Measurements from ENCODE around the gene CDK2AP2. TPM values are rescaled to one million over a fixed set of nuclear protein-coding genes. Genes with fewer than 3 reads are reported as not detected.
"Not testable (repeated sequence)": the region's sequence is repeated elsewhere in the genome, so short reads cannot be mapped to it uniquely, and the experiment has no call there.

Gene CDK2AP2
- total and polyA plus RNA-seq, 9 of the 15 experiments (the other 6 are each of a cell fraction or from before 2014, with no cell fraction given): 4.4 to 47.4 (median 21.7) TPM

DNA sequence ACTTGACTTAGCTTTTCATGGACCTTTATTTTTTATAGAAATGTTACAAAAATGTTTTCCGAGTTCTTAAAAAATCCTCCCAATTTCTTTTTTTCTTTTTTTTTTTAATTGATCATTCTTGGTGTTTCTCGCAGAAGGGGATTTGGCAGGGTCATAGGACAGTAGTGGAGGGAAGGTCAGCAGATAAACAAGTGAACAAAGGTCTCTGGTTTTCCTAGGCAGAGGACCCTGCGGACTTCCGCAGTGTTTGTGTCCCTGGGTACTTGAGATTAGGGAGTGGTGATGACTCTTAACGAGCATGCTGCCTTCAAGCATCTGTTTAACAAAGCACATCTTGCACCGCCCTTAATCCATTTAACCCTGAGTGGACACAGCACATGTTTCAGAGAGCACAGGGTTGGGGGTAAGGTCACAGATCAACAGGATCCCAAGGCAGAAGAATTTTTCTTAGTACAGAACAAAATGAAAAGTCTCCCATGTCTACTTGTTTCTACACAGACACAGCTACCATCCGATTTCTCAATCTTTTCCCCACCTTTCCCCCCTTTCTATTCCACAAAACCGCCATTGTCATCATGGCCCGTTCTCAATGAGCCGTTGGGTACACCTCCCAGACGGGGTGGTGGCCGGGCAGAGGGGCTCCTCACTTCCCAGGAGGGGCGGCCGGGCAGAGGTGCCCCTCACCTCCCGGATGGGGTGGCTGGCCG, 30.5 kb downstream of the CDK2AP2 start:
- peaks cover 12 to 32% of the 10 kb centered on the region in 2 experiments; a peak in 4 of 5 replicates for H3K4me1 ChIP-seq (replicated peaks in 1 of 2; ENCODE audit: control insufficient read depth in 2 of 2, insufficient read depth in 2 of 2, low read length in 2 of 2)
- H3K4me2 ChIP-seq (ENCODE audit: insufficient read depth, low read length); H3K4me3 ChIP-seq; H3K9me1 ChIP-seq (ENCODE audit: control insufficient read depth, insufficient read depth, low read length); H3K9me3 ChIP-seq (replicated peaks; ENCODE audit: control insufficient read depth, insufficient read depth, low read depth, low read length); in situ Hi-C loops (cut with MboI); DNase-seq (ENCODE audit: extremely low read depth in 1 of 4, low spot score in 3 of 4); BruUV-seq (replicated peaks); H3K79me2 ChIP-seq (ENCODE audit: control insufficient read depth, insufficient read depth, low read length); H3K36me3 ChIP-seq (ENCODE audit: control insufficient read depth, insufficient read depth, low read length); H3K9ac ChIP-seq (ENCODE audit: insufficient read depth in 1 of 2, low read depth in 2 of 2, low read length in 2 of 2); H4K20me1 ChIP-seq (replicated peaks; ENCODE audit: control insufficient read depth, insufficient read depth, low read length); H3K27me3 ChIP-seq (ENCODE audit: control insufficient read depth in 2 of 2, insufficient read depth in 2 of 2, low read length in 2 of 2); FAIRE-seq; intact Hi-C loops (cut with micrococcal nuclease): not testable (repeated sequence)
- H2AFZ ChIP-seq (ENCODE audit: low read depth, low read length): peak overlapping the region; percentile 73
- POLR2A ChIA-PET: interaction anchor here (0.6 to 1.5 kb wide), 4 partner anchors 9 to 54 kb away, joined by 3 to 4 read pairs (median 4); no protein-coding TSS in a partner anchor
- H3K27ac ChIP-seq (ENCODE audit: extremely low read depth, low read depth, low read length): peak overlapping the region; percentile 76
- peak; percentile 65 for ATAC-seq
- CTCF ChIA-PET (ENCODE audit: low intra/inter-chr PET ratio): interaction anchor here (0.6 kb wide), 1 partner anchor 612 kb away, joined by 3 read pairs; no protein-coding TSS in a partner anchor
- WGBS (ENCODE audit: insufficient coverage, low coverage, missing lambda C conversion rate): 48% methylated on average over 8 of the region's 16 CpGs
- TF ChIP-seq MLLT1 (IDR thresholded peaks at IDR 0.05) (peak in 1 of 2 experiments; percentile 15; a peak in 1 of 4 replicates), ESRRA (IDR thresholded peaks at IDR 0.05; ENCODE audit: borderline replicate concordance, low read depth) (0 out of 2 replicates have a peak, but pooled peaks have one; percentile 48), TAL1 (IDR thresholded peaks at IDR 0.05) (peak; percentile 71), MNT (conservative IDR thresholded peaks at IDR 0.05) (peak; percentile 71 to 78), SOX6 (IDR thresholded peaks at IDR 0.05) (peak; percentile 70; the same call in 1 of the 2 replicates), TRIM24 (IDR thresholded peaks at IDR 0.05) (peak in 1 of 2 experiments; percentile 45; a peak in 1 of 4 replicates), KDM1A (IDR thresholded peaks at IDR 0.05) (peak; percentile 56 to 63; a peak in 3 of 4 replicates), DPF2 (IDR thresholded peaks at IDR 0.05) (peak; percentile 85), TRIM28 (IDR thresholded peaks at IDR 0.05) (0 out of 2 replicates have a peak, but pooled peaks have one; percentile 30)
- TF ChIP-seq, protein P1, sequence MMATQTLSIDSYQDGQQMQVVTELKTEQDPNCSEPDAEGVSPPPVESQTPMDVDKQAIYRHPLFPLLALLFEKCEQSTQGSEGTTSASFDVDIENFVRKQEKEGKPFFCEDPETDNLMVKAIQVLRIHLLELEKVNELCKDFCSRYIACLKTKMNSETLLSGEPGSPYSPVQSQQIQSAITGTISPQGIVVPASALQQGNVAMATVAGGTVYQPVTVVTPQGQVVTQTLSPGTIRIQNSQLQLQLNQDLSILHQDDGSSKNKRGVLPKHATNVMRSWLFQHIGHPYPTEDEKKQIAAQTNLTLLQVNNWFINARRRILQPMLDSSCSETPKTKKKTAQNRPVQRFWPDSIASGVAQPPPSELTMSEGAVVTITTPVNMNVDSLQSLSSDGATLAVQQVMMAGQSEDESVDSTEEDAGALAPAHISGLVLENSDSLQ (IDR thresholded peaks at IDR 0.05): 0 out of 2 replicates have a peak, but pooled peaks have one; percentile 6
